GM13977 (cell line): ENCODE results near the gene SUPT16H.
"Not testable (repeated sequence)": the region's sequence is repeated elsewhere in the genome, so short reads cannot be mapped to it uniquely, and the experiment has no call there.

Experiments
- DNase-seq: peaks from one replicate; pipeline ENCODE4 v3.0.0; 2012; ENCODE audit warnings: low spot score
- CTCF ChIP-seq: IDR thresholded peaks from 2 replicates; pipeline ENCODE4 v1.5.1; 2012; ENCODE audit warnings: mild to moderate bottlenecking, control low read depth; ENCODE audit not compliant: insufficient read depth; ENCODE audit errors: extremely low read depth, missing control alignments
- in situ Hi-C: fragments of 300-500 bp; cut with MboI; formaldehyde crosslinking; loops from one replicate; pipeline ENCODE4 v1.12.0; 2022; ENCODE audit warnings: low sequenced_read_pairs, low pct_unique_long_range_greater_than_20kb, mixed read lengths, inconsistent platforms; ENCODE audit not compliant: unreplicated experiment

SUPT16H gene

GRCh38 chr14:21385188-21385904, 1.5 kb upstream of the SUPT16H start:
- peak; percentile 27 for DNase-seq

GRCh38 chr14:21384494-21384851, 654 bp upstream of the SUPT16H start:
- TF ChIP-seq CTCF, result no peak
- in situ Hi-C loops, result no loop called here
- DNase-seq, result peak; percentile 28

More at GRCh38 chr14:21385188-21385904, 1.5 kb upstream of the SUPT16H start:
- TF ChIP-seq CTCF, result no peak
- in situ Hi-C loops, result no loop called here

- DNase-seq, result peak; percentile 32
- in situ Hi-C loops, result no loop called here
- TF ChIP-seq CTCF, result no peak
Observed at GRCh38 chr14:21382886-21383847, 652 bp downstream of the SUPT16H start.

GRCh38 chr14:21382095-21382494, 1.7 kb downstream of the SUPT16H start:
- in situ Hi-C loops, result no loop called here
- DNase-seq, result no peak
- no peak for TF ChIP-seq CTCF

- DNase-seq, result no peak
- no peak for TF ChIP-seq CTCF
- in situ Hi-C loops, result no loop called here
Observed at GRCh38 chr14:21379338-21379737, 4.5 kb downstream of the SUPT16H start.

GRCh38 chr14:21373980-21374379, 9.8 kb downstream of the SUPT16H start:
- no peak for TF ChIP-seq CTCF
- DNase-seq, result no peak
- in situ Hi-C loops, result no loop called here

GRCh38 chr14:21372814-21373213, 11.0 kb downstream of the SUPT16H start:
- in situ Hi-C loops, DNase-seq: not testable (repeated sequence)
